H9 (cell line): Measurements from ENCODE around the gene CLPTM1L. TPM values are rescaled to one million over a fixed set of nuclear protein-coding genes. Genes with fewer than 3 reads are reported as not detected.

ENCODE experiments used
- DNase-seq: peaks from one replicate; pipeline ENCODE4 v3.0.0-alpha.2; 2017
- H2AFZ ChIP-seq: one replicate; pipeline ENCODE4 v1.6.1; 2013; ENCODE audit warnings: mild to moderate bottlenecking, low read length, control low read depth, moderate library complexity
- H2AK5ac ChIP-seq: 2 replicates; pipeline ENCODE4 v1.6.1; 2013; ENCODE audit warnings: low read length, control low read depth, mixed read lengths; ENCODE audit not compliant: insufficient read length
- H2BK120ac ChIP-seq: one replicate; pipeline ENCODE4 v1.6.1; 2013; ENCODE audit warnings: low read depth, mild to moderate bottlenecking, low read length, control low read depth, inconsistent platforms; ENCODE audit not compliant: poor library complexity, severe bottlenecking
- H2BK12ac ChIP-seq: 2 replicates; pipeline ENCODE4 v1.6.1; 2013; ENCODE audit warnings: low read length, control low read depth, mixed read lengths, low read depth; ENCODE audit not compliant: insufficient read length
- H2BK15ac ChIP-seq: 2 replicates; pipeline ENCODE4 v1.6.1; 2013; ENCODE audit warnings: low read depth, low read length, control low read depth
- H2BK20ac ChIP-seq: one replicate; pipeline ENCODE4 v1.6.1; 2013; ENCODE audit warnings: low read depth, mild to moderate bottlenecking, low read length, control low read depth, inconsistent platforms; ENCODE audit not compliant: poor library complexity, severe bottlenecking
- H2BK5ac ChIP-seq: 2 replicates; pipeline ENCODE4 v1.6.1; 2013; ENCODE audit warnings: low read length, control low read depth, mixed read lengths; ENCODE audit not compliant: insufficient read length
- H3K14ac ChIP-seq: 2 replicates; pipeline ENCODE4 v1.6.1; 2013; ENCODE audit warnings: low read length, control low read depth; ENCODE audit not compliant: insufficient read depth
- H3K18ac ChIP-seq: 2 replicates; pipeline ENCODE4 v1.6.1; 2013; ENCODE audit warnings: low read depth, mild to moderate bottlenecking, mixed read lengths, low read length, control low read depth; ENCODE audit not compliant: insufficient read length
- H3K23ac ChIP-seq: 2 replicates; pipeline ENCODE4 v1.6.1; 2013; ENCODE audit warnings: low read length, control low read depth, mixed read lengths, low read depth; ENCODE audit not compliant: insufficient read length
- H3K23me2 ChIP-seq: 2 replicates; pipeline ENCODE4 v1.6.1; 2013; ENCODE audit warnings: low read depth, mild to moderate bottlenecking, mixed read lengths, low read length, control low read depth; ENCODE audit not compliant: insufficient read length, poor library complexity, severe bottlenecking
- H3K27ac ChIP-seq: 2 replicates; pipeline ENCODE4 v1.5.1; 2013; ENCODE audit warnings: low read length, control low read depth, mixed read lengths, low read depth; ENCODE audit not compliant: insufficient read length
- H3K27me3 ChIP-seq: 2 replicates; pipeline ENCODE4 v1.6.1; 2013; ENCODE audit warnings: low read length, control low read depth, inconsistent platforms; ENCODE audit not compliant: insufficient read depth
- H3K4ac ChIP-seq: 2 replicates; pipeline ENCODE4 v1.6.1; 2013; ENCODE audit warnings: low read depth, mild to moderate bottlenecking, control low read depth, inconsistent platforms, low read length, moderate library complexity
- H3K4me1 ChIP-seq: 2 replicates; pipeline ENCODE4 v1.6.1; 2013; ENCODE audit warnings: low read length, control low read depth, inconsistent platforms; ENCODE audit not compliant: insufficient read depth
- H3K4me2 ChIP-seq: 2 replicates; pipeline ENCODE4 v1.6.1; 2013; ENCODE audit warnings: low read length, control low read depth, mixed read lengths; ENCODE audit not compliant: insufficient read length, insufficient read depth
- H3K56ac ChIP-seq: 2 replicates; pipeline ENCODE4 v1.6.1; 2013; ENCODE audit warnings: low read depth, mild to moderate bottlenecking, mixed read lengths, low read length, control low read depth; ENCODE audit not compliant: insufficient read length
- H3K79me1 ChIP-seq: 2 replicates; pipeline ENCODE4 v1.6.1; 2013; ENCODE audit warnings: low read depth, mild to moderate bottlenecking, moderate library complexity, low read length, control low read depth, inconsistent platforms; ENCODE audit not compliant: insufficient read depth, poor library complexity, severe bottlenecking
- H3K79me2 ChIP-seq: 2 replicates; pipeline ENCODE4 v1.6.1; 2013; ENCODE audit warnings: low read length, control low read depth, inconsistent platforms; ENCODE audit not compliant: insufficient read depth
- H3K9ac ChIP-seq: 2 replicates; pipeline ENCODE4 v1.6.1; 2013; ENCODE audit warnings: low read length, control low read depth, mixed read lengths; ENCODE audit not compliant: insufficient read length; ENCODE audit errors: extremely low read depth
- H3K9me3 ChIP-seq: one replicate; pipeline ENCODE4 v1.6.1; 2013; ENCODE audit warnings: low read depth, low read length, inconsistent platforms; ENCODE audit not compliant: control insufficient read depth
- H3T11ph ChIP-seq: one replicate; pipeline ENCODE4 v1.6.1; 2013; ENCODE audit warnings: mild to moderate bottlenecking, low read length, control low read depth, inconsistent platforms
- H4K20me1 ChIP-seq: one replicate; pipeline ENCODE4 v1.6.1; 2013; ENCODE audit not compliant: control insufficient read depth, insufficient read length, insufficient read depth
- H4K5ac ChIP-seq: 2 replicates; pipeline ENCODE4 v1.6.1; 2013; ENCODE audit warnings: low read depth, mild to moderate bottlenecking, mixed read lengths, low read length, control low read depth; ENCODE audit not compliant: insufficient read length
- H4K8ac ChIP-seq: replicated peaks from 2 replicates; pipeline ENCODE4 v1.6.1; 2013; ENCODE audit warnings: low read length, control low read depth, mixed read lengths, low read depth; ENCODE audit not compliant: insufficient read length
- H4K91ac ChIP-seq: 2 replicates; pipeline ENCODE4 v1.6.1; 2013; ENCODE audit warnings: low read depth, mild to moderate bottlenecking, moderate library complexity, mixed read lengths, low read length, control low read depth; ENCODE audit not compliant: insufficient read length
- H3K27ac Mint-ChIP-seq, 3 experiments: 2 replicates in 2 of 3; 3 replicates in 1 of 3; pipeline ENCODE4 v1.8.0; 2020 to 2021; ENCODE audit warnings: mixed read lengths in 3 of 3, mild to moderate bottlenecking in 1 of 3, moderate library complexity in 1 of 3
- H3K27me3 Mint-ChIP-seq: 2 replicates; pipeline ENCODE4 v1.8.0; 2021; ENCODE audit warnings: low read depth, mild to moderate bottlenecking, moderate library complexity, mixed read lengths
- H3K36me3 Mint-ChIP-seq, 3 experiments: 2 replicates in 2 of 3; 3 replicates in 1 of 3; pipeline ENCODE4 v1.8.0; 2020 to 2021; ENCODE audit warnings: low read depth in 3 of 3, mixed read lengths in 3 of 3; ENCODE audit not compliant: insufficient read depth in 1 of 3
- H3K4me1 Mint-ChIP-seq, 2 experiments: 2 replicates each; pipeline ENCODE4 v1.8.0; 2020; ENCODE audit warnings: mixed read lengths in 2 of 2
- H3K4me3 Mint-ChIP-seq, 2 experiments: 2 replicates in 1 of 2; 3 replicates in 1 of 2; pipeline ENCODE4 v1.8.0; 2020 to 2021; ENCODE audit warnings: mild to moderate bottlenecking in 2 of 2, mixed read lengths in 2 of 2, moderate library complexity in 1 of 2
- H3K9me3 Mint-ChIP-seq, 2 experiments: 2 replicates in 1 of 2; 3 replicates in 1 of 2; pipeline ENCODE4 v1.8.0; 2020; ENCODE audit warnings: mild to moderate bottlenecking in 2 of 2, mixed read lengths in 2 of 2, moderate library complexity in 1 of 2
- CTCF ChIP-seq: fragments of 200-600 bp; sonication (generic); conservative IDR thresholded peaks from 3 replicates; pipeline ENCODE4 v1.8.0; 2021; ENCODE audit warnings: antibody characterized with exemption, mild to moderate bottlenecking
- WGBS: extraction: QIAGEN DNeasy Blood & Tissue Kit; methylation state at CpG from one replicate; pipeline ENCODE4 v1.1.7; 2013; ENCODE audit warnings: missing lambda C conversion rate, low lambda C conversion rate, mixed read lengths; ENCODE audit not compliant: insufficient read length; ENCODE audit errors: extremely low coverage; 5-methylcytosine and 5-hydroxymethylcytosine counted together
- total RNA-seq: library from RNA; stranded (reverse); gene quantifications from 2 replicates; pipeline ENCODE4 v1.2.1, GENCODE V29; 2021

Gene CLPTM1L
- total RNA-seq, 1 experiment from 2014 or later: 108 TPM

GRCh38 chr5:1273745-1274144 is 71.2 kb downstream of the CLPTM1L start:
- H3K56ac ChIP-seq: no peak overlapping the region
- H2BK12ac ChIP-seq: no peak overlapping the region
- H3K23ac ChIP-seq: no peak overlapping the region
- Mint-ChIP-seq H3K9me3 (no peaks in the 10 kb centered on the region), H3K27me3 (peaks cover 1% of the 10 kb centered on the region; the same call in 1 of the 2 replicates), H3K36me3 (peaks cover 25 to 31% (median 27%) of the 10 kb centered on the region in 3 experiments; a peak in 6 of 7 replicates), H3K4me3 (no peak overlapping the region), H3K27ac (no peak overlapping the region), H3K4me1 (no peaks in the 10 kb centered on the region)
- H3T11ph ChIP-seq: no peak overlapping the region
- H3K79me2 ChIP-seq: peaks cover 2% of the 10 kb centered on the region; the same call in 1 of the 2 replicates
- H2BK15ac ChIP-seq: no peak overlapping the region
- no peak for DNase-seq
- no peaks in the 10 kb centered on the region for H3K27me3 ChIP-seq
- no peaks in the 10 kb centered on the region for H3K4me1 ChIP-seq
- H3K23me2 ChIP-seq: no peaks in the 10 kb centered on the region
- H3K9me3 ChIP-seq: no peaks in the 10 kb centered on the region
- no peak overlapping the region for H3K4ac ChIP-seq
- no peak for TF ChIP-seq CTCF
- no peak overlapping the region for H4K5ac ChIP-seq
- no peak overlapping the region; the same call in 1 of the 2 replicates for H3K14ac ChIP-seq
- H3K9ac ChIP-seq: no peak overlapping the region
- H2BK120ac ChIP-seq: no peak overlapping the region
- no peak overlapping the region for H3K18ac ChIP-seq
- H3K79me1 ChIP-seq: no peaks in the 10 kb centered on the region
- H4K20me1 ChIP-seq: peaks cover 4% of the 10 kb centered on the region
- no peak overlapping the region for H2AK5ac ChIP-seq
- H2BK5ac ChIP-seq: no peak overlapping the region
- H2AFZ ChIP-seq: no peak overlapping the region
- no peak overlapping the region for H2BK20ac ChIP-seq
- H4K8ac ChIP-seq: no peak overlapping the region
- no peak overlapping the region for H3K27ac ChIP-seq
- no peak overlapping the region for H4K91ac ChIP-seq
- no CpG with 5 or more reads among the region's 20 CpGs for WGBS
- H3K4me2 ChIP-seq: no peak overlapping the region
